HCT116 (cell line): ENCODE results near the gene POLR3GL. TPM values are rescaled to one million over a fixed set of nuclear protein-coding genes. Genes with fewer than 3 reads are reported as not detected.

ENCODE experiments used
- ATAC-seq: fragments of 200-7000 bp; cut with Tn5 transposase; 2 replicates; pipeline ENCODE4 v1.9.1; 2020; ENCODE audit warnings: mild to moderate bottlenecking, moderate library complexity
- BruUV-seq: library from RNA; stranded (reverse); fragments of 400-500 nt; replicated peaks from 2 replicates; lab custom pipeline; 2021; lab: Mats Ljungman, UMichigan
- CTCF ChIA-PET: fragments of 300-600 bp; sonication (Branson Sonifier 250); formaldehyde crosslinking; loops from one replicate; lab custom pipeline; 2021; ENCODE audit warnings: antibody characterized with exemption; lab: Charles Lee
- POLR2A ChIA-PET: fragments of 300-600, 350-600 bp; sonication (Branson Sonifier 250); formaldehyde crosslinking; loops from one replicate; lab custom pipeline; 2021; ENCODE audit warnings: antibody characterized with exemption; lab: Charles Lee
- RAD21 ChIA-PET, 2 experiments: fragments of 300-600 bp; sonication (Branson Sonifier 250); formaldehyde crosslinking; loops; one replicate each; lab custom pipeline; 2023; ENCODE audit warnings: low total read pairs in 2 of 2; ENCODE audit not compliant: uncharacterized antibody in 2 of 2, unreplicated experiment in 2 of 2, low non-redundant PET in 1 of 2; lab: Charles Lee
- DNase-seq: peaks from one replicate; pipeline ENCODE4 v3.0.0-alpha.2; 2010; ENCODE audit warnings: low read depth, low spot score
- H2AFZ ChIP-seq: fragments of 200-600 bp; shearing (Covaris generic), sonication (generic); 2 replicates; pipeline ENCODE4 v1.6.1; 2017; ENCODE audit warnings: low read depth, mixed run types, mixed read lengths, antibody characterized with exemption, low read length; ENCODE audit not compliant: poor library complexity, severe bottlenecking
- H3K27ac ChIP-seq: 2 replicates; pipeline ENCODE4 v1.5.1; 2012; ENCODE audit warnings: low read depth, low read length
- H3K27me3 ChIP-seq: fragments of 200-600 bp; sonication (generic); 2 replicates; pipeline ENCODE4 v1.6.1; 2016; ENCODE audit warnings: mixed run types, low read length, mixed read lengths; ENCODE audit not compliant: insufficient read depth
- H3K36me3 ChIP-seq, 2 experiments: fragments of 200-500 bp in 1 of 2; fragments of 200-600 bp in 1 of 2; sonication (Bioruptor generic) in 1 of 2; sonication (generic) in 1 of 2; 2 replicates each; pipeline versions ENCODE4 v1.5.1 to v1.6.1; 2014 to 2016; ENCODE audit warnings: low read length in 2 of 2, inconsistent platforms in 1 of 2, mixed read lengths in 1 of 2, mixed run types in 1 of 2; ENCODE audit not compliant: insufficient read depth in 2 of 2, control insufficient read depth in 1 of 2
- H3K4me1 ChIP-seq, 2 experiments: fragments of 200-600 bp in 1 of 2; sonication (generic) in 1 of 2; 2 replicates each; pipeline versions ENCODE4 v1.5.1 to v1.6.1; 2012 to 2017; ENCODE audit warnings: low read length in 2 of 2, inconsistent platforms in 1 of 2, mild to moderate bottlenecking in 1 of 2, mixed read lengths in 1 of 2, mixed run types in 1 of 2, moderate library complexity in 1 of 2; ENCODE audit not compliant: insufficient read depth in 2 of 2, control insufficient read depth in 1 of 2
- H3K4me2 ChIP-seq: fragments of 200-600 bp; sonication (generic); 2 replicates; pipeline ENCODE4 v1.6.1; 2017; ENCODE audit warnings: mixed run types, low read length, mixed read lengths
- H3K4me3 ChIP-seq, 2 experiments: fragments of 200-600 bp in 1 of 2; sonication (generic) in 1 of 2; replicated peaks in 1 of 2; 2 replicates each; pipeline ENCODE4 v1.5.1; 2011 to 2016; ENCODE audit warnings: low read length in 2 of 2, control low read depth in 1 of 2, low read depth in 1 of 2, mild to moderate bottlenecking in 1 of 2, mixed read lengths in 1 of 2, mixed run types in 1 of 2
- H3K79me2 ChIP-seq: fragments of 200-600 bp; sonication (generic); 2 replicates; pipeline ENCODE4 v1.6.1; 2017; ENCODE audit warnings: mild to moderate bottlenecking, mixed run types, low read length, moderate library complexity, mixed read lengths; ENCODE audit not compliant: insufficient read depth
- H3K9ac ChIP-seq: fragments of 200-600 bp; sonication (generic); 2 replicates; pipeline ENCODE4 v1.6.1; 2016; ENCODE audit warnings: low read length, mixed read lengths
- H3K9me2 ChIP-seq: fragments of 200-600 bp; sonication (generic), shearing (Covaris generic); 2 replicates; pipeline ENCODE4 v1.6.1; 2017; ENCODE audit warnings: mixed run types, mild to moderate bottlenecking, moderate library complexity; ENCODE audit not compliant: insufficient read depth
- H3K9me3 ChIP-seq, 2 experiments: fragments of 200-500 bp in 1 of 2; fragments of 200-600 bp in 1 of 2; sonication (Bioruptor generic) in 1 of 2; sonication (generic) in 1 of 2; 2 replicates each; pipeline ENCODE4 v1.6.1; 2014 to 2017; ENCODE audit warnings: low read length in 2 of 2, mixed read lengths in 2 of 2, inconsistent platforms in 1 of 2, low read depth in 1 of 2, mild to moderate bottlenecking in 1 of 2, mixed run types in 1 of 2, moderate library complexity in 1 of 2; ENCODE audit not compliant: control insufficient read depth in 1 of 2, insufficient read depth in 1 of 2
- H4K20me1 ChIP-seq: fragments of 200-600 bp; sonication (generic), shearing (Covaris generic); 2 replicates; pipeline ENCODE4 v1.6.1; 2017; ENCODE audit warnings: mixed run types, mild to moderate bottlenecking, moderate library complexity; ENCODE audit not compliant: insufficient read depth
- EGR1 ChIP-seq: IDR thresholded peaks from 2 replicates; pipeline ENCODE4 v1.6.1; 2012; ENCODE audit warnings: low read depth
- EZH2phosphoT487 ChIP-seq: fragments of 200-600 bp; IDR thresholded peaks from 2 replicates; pipeline ENCODE4 v1.6.1; 2018; ENCODE audit warnings: antibody characterized with exemption, borderline replicate concordance
- POLR2A ChIP-seq: IDR thresholded peaks from 2 replicates; pipeline ENCODE4 v1.7.0; 2011; ENCODE audit warnings: borderline replicate concordance; ENCODE audit not compliant: insufficient read depth, insufficient read length; ENCODE audit errors: extremely low read depth
- SIN3A ChIP-seq: IDR thresholded peaks from 2 replicates; pipeline ENCODE4 v1.6.1; 2012; ENCODE audit warnings: low read depth
- SP1 ChIP-seq: IDR thresholded peaks from 2 replicates; pipeline ENCODE4 v1.6.1; 2012; ENCODE audit warnings: low read depth
- SRF ChIP-seq: IDR thresholded peaks from 2 replicates; pipeline ENCODE4 v1.6.1; 2012; ENCODE audit warnings: low read depth
- TCF7L2 ChIP-seq: IDR thresholded peaks from 2 replicates; pipeline ENCODE4 v1.7.0; 2011; ENCODE audit warnings: borderline replicate concordance, inconsistent platforms; ENCODE audit not compliant: insufficient read depth, insufficient read length; ENCODE audit errors: extremely low read depth
- YY1 ChIP-seq: IDR thresholded peaks from 2 replicates; pipeline ENCODE4 v1.6.1; 2011; ENCODE audit warnings: low read length, low read depth, moderate library complexity, mild to moderate bottlenecking; ENCODE audit not compliant: insufficient replicate concordance; ENCODE audit errors: extremely low read depth
- ZFX ChIP-seq: fragments of 450-650 bp; IDR thresholded peaks from 2 replicates; pipeline ENCODE4 v1.6.1; 2017
- ZNF274 ChIP-seq: fragments of 200-500 bp; sonication (Bioruptor generic); IDR thresholded peaks from 2 replicates; pipeline ENCODE4 v1.6.1; 2014; ENCODE audit warnings: mild to moderate bottlenecking, low read depth, low read length, inconsistent platforms
- intact Hi-C: fragments of 100-400 bp; cut with micrococcal nuclease; formaldehyde crosslinking; loops from 2 replicates; pipeline ENCODE4 v1.10.0; 2022
- total RNA-seq: library from RNA; stranded (reverse); gene quantifications from one replicate; pipeline ENCODE4 v1.2.1, GENCODE V29; 2021; ENCODE audit not compliant: unreplicated experiment
- TF ChIP-seq, protein P1 (sequence below): IDR thresholded peaks from 2 replicates; pipeline ENCODE4 v1.6.1; 2012
- TF ChIP-seq, protein P2 (sequence below): IDR thresholded peaks from 2 replicates; pipeline ENCODE4 v1.6.1; 2011; ENCODE audit warnings: mild to moderate bottlenecking, low read length, moderate library complexity; ENCODE audit not compliant: insufficient replicate concordance; ENCODE audit errors: extremely low read depth

Gene POLR3GL
- total RNA-seq, 1 experiment from 2014 or later, result 17.9 TPM

DNA sequence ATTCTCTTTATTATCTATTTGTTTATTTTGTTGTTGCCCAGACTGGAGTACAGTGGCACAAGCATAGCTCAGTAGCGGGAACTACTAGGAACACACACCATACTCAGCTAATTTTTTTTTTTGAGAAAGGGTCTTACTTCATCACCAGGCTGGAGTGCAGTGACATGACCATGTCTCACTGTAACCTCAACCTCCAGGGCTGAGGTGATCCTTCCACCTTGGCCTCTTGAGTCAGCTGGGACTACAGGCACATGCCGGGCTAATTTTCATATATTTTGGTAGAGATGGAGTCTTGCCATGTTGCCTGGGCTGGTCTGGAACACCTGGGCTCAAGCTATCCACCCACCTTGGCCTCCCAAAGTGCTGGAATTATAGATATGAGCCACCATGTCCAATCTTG lies 37.2 kb downstream of the POLR3GL start:
- no peaks in the 10 kb centered on the region for H4K20me1 ChIP-seq
- ChIA-PET CTCF (interaction anchor here (1.8 kb wide), 1 partner anchor 23 kb away, joined by 6 read pairs; no protein-coding TSS in a partner anchor), POLR2A (no interaction called here), RAD21 (no interaction called here)
- H2AFZ ChIP-seq, result no peak overlapping the region
- H3K79me2 ChIP-seq, result no peaks in the 10 kb centered on the region
- no peaks in the 10 kb centered on the region for H3K4me1 ChIP-seq
- H3K9ac ChIP-seq, result no peak overlapping the region
- no peak for TF ChIP-seq YY1
- no peak for TF ChIP-seq ZNF274
- TF ChIP-seq SIN3A, result no peak
- no peak for TF ChIP-seq EZH2phosphoT487
- TF ChIP-seq TCF7L2, result no peak
- no peak for TF ChIP-seq SRF
- H3K36me3 ChIP-seq, result no peaks in the 10 kb centered on the region
- H3K9me3 ChIP-seq, result no peaks in the 10 kb centered on the region
- DNase-seq, result no peak
- H3K4me3 ChIP-seq, result no peak overlapping the region
- intact Hi-C loops, result loop anchor here (10.0 kb wide), 1 partner anchor 57 kb away; no protein-coding TSS in a partner anchor
- no peaks in the 10 kb centered on the region for H3K27me3 ChIP-seq
- no TSS peak for BruUV-seq
- no peak overlapping the region for H3K4me2 ChIP-seq
- no peaks in the 10 kb centered on the region for H3K9me2 ChIP-seq
- ATAC-seq, result no peak
- no peak overlapping the region for H3K27ac ChIP-seq

DNA sequence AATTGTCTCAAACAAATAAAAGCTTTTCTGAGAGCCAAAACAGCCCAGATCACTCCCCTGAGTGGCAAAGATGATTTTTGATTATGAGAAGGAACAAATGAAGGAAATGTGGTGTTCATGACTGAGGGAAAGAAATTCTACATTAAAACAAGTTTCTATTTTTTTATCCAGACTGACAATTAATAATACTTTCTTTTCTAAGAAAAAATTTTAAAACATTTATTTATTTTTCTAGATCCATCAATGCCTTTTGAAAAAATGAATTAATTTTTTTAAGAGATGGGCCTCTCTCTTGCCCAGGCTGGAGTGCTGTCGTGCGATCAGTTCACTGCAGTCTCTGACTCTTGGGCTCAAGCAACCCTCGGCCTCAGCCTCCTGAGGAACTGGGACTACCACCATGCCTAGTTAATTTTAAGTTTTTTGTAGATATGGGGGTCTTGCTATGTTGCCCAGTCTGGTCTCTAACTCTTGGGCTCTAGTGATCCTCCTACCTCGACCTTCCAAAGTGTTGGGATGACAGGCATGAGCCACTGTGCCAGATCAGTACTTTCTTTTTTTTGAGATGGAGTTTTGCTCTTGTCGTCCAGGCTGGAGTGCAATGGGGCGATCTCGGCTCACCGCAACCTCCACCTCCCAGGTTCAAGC lies 43.1 kb downstream of the POLR3GL start:
- Histone ChIP-seq H3K4me2 (peak overlapping the region; percentile 50; the same call in 1 of the 2 replicates), H3K4me1 (peaks cover 0 to 6% of the 10 kb centered on the region in 2 experiments; a peak in 2 of 4 replicates), H2AFZ (peak overlapping the region; percentile 100), H3K4me3 (no peak overlapping the region), H3K9ac (no peak overlapping the region), H3K36me3 (no peaks in the 10 kb centered on the region), H3K9me2 (no peaks in the 10 kb centered on the region), H3K27me3 (no peaks in the 10 kb centered on the region), H4K20me1 (no peaks in the 10 kb centered on the region), H3K79me2 (no peaks in the 10 kb centered on the region), H3K27ac (no peak overlapping the region), H3K9me3 (no peaks in the 10 kb centered on the region)
- ChIA-PET POLR2A (interaction anchor here (0.9 to 2.8 kb wide), 4 partner anchors 10 to 80 kb away, joined by 3 to 19 read pairs (median 3); partner anchors contain the start of gene RBM8A), RAD21 (interaction anchor here (0.8 to 1.7 kb wide), 4 partner anchors 28 to 31 kb away, joined by 3 to 13 read pairs (median 4); no protein-coding TSS in a partner anchor), CTCF (interaction anchor here (0.6 to 4.7 kb wide), 18 partner anchors 9 to 163 kb away, joined by 3 to 45 read pairs (median 5); partner anchors contain the start of genes ANKRD34A, HJV, LIX1L and NUDT17)
- intact Hi-C loops, result loop anchor here (1.0 to 10.0 kb wide), 2 partner anchors 30 to 63 kb away; no protein-coding TSS in a partner anchor
- BruUV-seq, result no TSS peak
- ATAC-seq (no peak), DNase-seq (no peak)
- no peak for TF ChIP-seq EGR1
- no peak for TF ChIP-seq TCF7L2
- no peak for TF ChIP-seq SP1
- TF ChIP-seq, protein P1, sequence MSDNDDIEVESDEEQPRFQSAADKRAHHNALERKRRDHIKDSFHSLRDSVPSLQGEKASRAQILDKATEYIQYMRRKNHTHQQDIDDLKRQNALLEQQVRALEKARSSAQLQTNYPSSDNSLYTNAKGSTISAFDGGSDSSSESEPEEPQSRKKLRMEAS, result no peak
- no peak for TF ChIP-seq YY1
- TF ChIP-seq EZH2phosphoT487, result no peak
- no peak for TF ChIP-seq POLR2A
- no peak for TF ChIP-seq ZFX
- TF ChIP-seq, protein P2, sequence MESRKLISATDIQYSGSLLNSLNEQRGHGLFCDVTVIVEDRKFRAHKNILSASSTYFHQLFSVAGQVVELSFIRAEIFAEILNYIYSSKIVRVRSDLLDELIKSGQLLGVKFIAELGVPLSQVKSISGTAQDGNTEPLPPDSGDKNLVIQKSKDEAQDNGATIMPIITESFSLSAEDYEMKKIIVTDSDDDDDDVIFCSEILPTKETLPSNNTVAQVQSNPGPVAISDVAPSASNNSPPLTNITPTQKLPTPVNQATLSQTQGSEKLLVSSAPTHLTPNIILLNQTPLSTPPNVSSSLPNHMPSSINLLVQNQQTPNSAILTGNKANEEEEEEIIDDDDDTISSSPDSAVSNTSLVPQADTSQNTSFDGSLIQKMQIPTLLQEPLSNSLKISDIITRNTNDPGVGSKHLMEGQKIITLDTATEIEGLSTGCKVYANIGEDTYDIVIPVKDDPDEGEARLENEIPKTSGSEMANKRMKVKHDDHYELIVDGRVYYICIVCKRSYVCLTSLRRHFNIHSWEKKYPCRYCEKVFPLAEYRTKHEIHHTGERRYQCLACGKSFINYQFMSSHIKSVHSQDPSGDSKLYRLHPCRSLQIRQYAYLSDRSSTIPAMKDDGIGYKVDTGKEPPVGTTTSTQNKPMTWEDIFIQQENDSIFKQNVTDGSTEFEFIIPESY, result no peak
